ENCODE measurements around the gene SOX6.
"Not testable (repeated sequence)": the region's sequence is repeated elsewhere in the genome, so short reads cannot be mapped to it uniquely, and the experiment has no call there.

SOX6 gene

GRCh38 chr11:16155448-16155847, 200.9 kb downstream of the SOX6 start:
- DNase-seq (ENCODE audit: low read depth) = no peak
- in situ Hi-C loops (cut with HindIII; ENCODE audit: low sequenced_read_pairs) = no loop called here
- no peak overlapping the region for H3K4me3 ChIP-seq (ENCODE audit: low read depth, low read length)
- no peak for TF ChIP-seq CTCF (IDR thresholded peaks at IDR 0.05; ENCODE audit: low read depth, low read length, missing control alignments)

DNA sequence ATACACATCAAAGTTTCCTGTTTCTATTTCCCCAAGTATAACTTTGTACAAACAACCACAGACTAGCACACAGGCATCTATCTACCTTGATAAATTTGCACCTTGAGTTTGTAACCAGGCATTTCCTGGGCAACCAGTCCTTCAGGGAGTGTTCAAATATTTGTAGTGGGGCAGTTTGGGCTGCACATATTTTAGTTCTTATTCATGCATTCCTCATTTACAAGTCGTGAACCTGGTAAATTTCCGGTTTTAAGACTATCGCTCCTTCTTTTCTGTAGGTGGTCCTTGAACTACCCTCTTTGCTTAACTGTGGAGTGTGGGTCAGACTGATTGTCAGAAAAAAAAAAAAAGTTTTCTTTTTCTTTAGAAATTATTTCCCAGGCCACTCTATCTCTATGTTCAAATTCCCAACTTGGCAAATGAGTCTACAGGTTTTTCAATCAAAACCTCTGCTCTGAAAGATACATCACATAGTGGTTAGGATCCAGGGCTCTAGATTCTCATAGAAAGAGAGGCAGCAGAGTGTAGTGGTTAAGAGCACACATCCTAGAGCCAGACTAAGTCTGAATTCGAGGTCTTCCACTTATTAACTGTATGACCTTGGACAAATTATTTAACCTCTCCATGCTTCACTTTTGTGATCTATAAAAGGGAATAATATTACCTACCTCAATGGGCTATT, 201.5 kb downstream of the SOX6 start:
- DNase-seq (ENCODE audit: low read depth) = no peak
- no peak for TF ChIP-seq CTCF (IDR thresholded peaks at IDR 0.05; ENCODE audit: low read depth, low read length, missing control alignments)
- in situ Hi-C loops (cut with HindIII; ENCODE audit: low sequenced_read_pairs) = no loop called here

DNA sequence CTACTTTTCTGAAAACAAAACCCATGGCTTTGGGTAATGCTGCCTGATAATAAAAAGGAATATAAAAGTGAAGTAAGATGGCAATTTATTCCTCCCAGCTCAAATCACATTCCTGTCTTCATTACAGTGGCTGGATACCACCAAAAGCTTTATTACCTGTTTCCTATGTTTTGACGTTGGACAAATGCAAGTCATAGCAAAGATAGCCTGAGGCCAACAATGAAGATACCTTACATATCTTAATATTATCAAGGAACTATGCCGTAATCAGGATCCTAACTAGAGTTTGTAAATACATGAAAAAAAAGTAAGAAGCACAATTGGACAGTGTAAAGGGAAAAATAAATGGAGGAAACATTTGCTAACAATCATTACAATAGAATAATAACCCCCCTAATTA, 202.4 kb downstream of the SOX6 start:
- in situ Hi-C loops (cut with HindIII; ENCODE audit: low sequenced_read_pairs) = no loop called here
- H3K4me3 ChIP-seq (ENCODE audit: low read depth, low read length) = no peak overlapping the region
- no peak for TF ChIP-seq CTCF (IDR thresholded peaks at IDR 0.05; ENCODE audit: low read depth, low read length, missing control alignments)
- DNase-seq (ENCODE audit: low read depth) = no peak

More for the DNA sequence above, 201.5 kb downstream of the SOX6 start:
- no peak overlapping the region for H3K4me3 ChIP-seq (ENCODE audit: low read depth, low read length)

GRCh38 chr11:16151138-16151537, 205.2 kb downstream of the SOX6 start:
- DNase-seq (ENCODE audit: low read depth) = no peak
- TF ChIP-seq CTCF (IDR thresholded peaks at IDR 0.05; ENCODE audit: low read depth, low read length, missing control alignments) = no peak
- no peak overlapping the region for H3K4me3 ChIP-seq (ENCODE audit: low read depth, low read length)
- in situ Hi-C loops (cut with HindIII; ENCODE audit: low sequenced_read_pairs) = no loop called here

GRCh38 chr11:16149476-16149875, 206.9 kb downstream of the SOX6 start:
- TF ChIP-seq CTCF (IDR thresholded peaks at IDR 0.05; ENCODE audit: low read depth, low read length, missing control alignments) = no peak
- no peak overlapping the region for H3K4me3 ChIP-seq (ENCODE audit: low read depth, low read length)
- in situ Hi-C loops (cut with HindIII; ENCODE audit: low sequenced_read_pairs) = no loop called here
- no peak for DNase-seq (ENCODE audit: low read depth)

GRCh38 chr11:16148301-16148931, 207.9 kb downstream of the SOX6 start:
- in situ Hi-C loops (cut with HindIII; ENCODE audit: low sequenced_read_pairs) = no loop called here
- H3K4me3 ChIP-seq (ENCODE audit: low read depth, low read length) = no peak overlapping the region
- DNase-seq (ENCODE audit: low read depth) = no peak
- no peak for TF ChIP-seq CTCF (IDR thresholded peaks at IDR 0.05; ENCODE audit: low read depth, low read length, missing control alignments)

GRCh38 chr11:16146980-16147379, 209.4 kb downstream of the SOX6 start:
- DNase-seq (ENCODE audit: low read depth); in situ Hi-C loops (cut with HindIII; ENCODE audit: low sequenced_read_pairs); H3K4me3 ChIP-seq (ENCODE audit: low read depth, low read length): not testable (repeated sequence)

GRCh38 chr11:16141614-16142013, 214.7 kb downstream of the SOX6 start:
- in situ Hi-C loops (cut with HindIII; ENCODE audit: low sequenced_read_pairs); H3K4me3 ChIP-seq (ENCODE audit: low read depth, low read length); DNase-seq (ENCODE audit: low read depth): not testable (repeated sequence)

DNA sequence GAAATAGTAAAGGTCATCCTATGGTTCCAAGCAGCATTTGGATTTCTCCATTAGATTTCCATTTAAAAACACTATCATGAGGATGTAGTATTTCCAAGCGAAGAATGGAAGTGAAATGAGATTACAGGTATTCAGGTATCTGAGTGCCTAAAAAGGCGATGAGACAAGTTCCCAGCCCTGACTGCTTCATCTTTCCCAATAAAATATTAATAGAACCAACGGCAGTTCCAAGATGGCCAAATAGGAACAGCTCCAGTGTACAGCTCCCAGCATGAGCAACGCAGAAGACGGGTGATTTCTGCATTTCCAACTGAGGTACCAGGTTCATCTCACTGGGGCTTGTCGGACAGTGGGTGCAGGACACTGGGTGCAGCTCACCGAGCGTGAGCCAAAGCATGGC, 215.2 kb downstream of the SOX6 start:
- H3K4me3 ChIP-seq (ENCODE audit: low read depth, low read length); in situ Hi-C loops (cut with HindIII; ENCODE audit: low sequenced_read_pairs); DNase-seq (ENCODE audit: low read depth): not testable (repeated sequence)
